Suprapubic skin (tissue), 3 donors: ENCODE data around the gene AHI1.

Experiments used
- EP300 ChIP-seq: sonication (generic); formaldehyde crosslinking; IDR thresholded peaks from one replicate; pipeline ENCODE4 v1.6.1; 2017; ENCODE audit warnings: antibody characterized with exemption
- POLR2A ChIP-seq, 2 donors: fragments of 450-650 bp; IDR thresholded peaks; one replicate each; pipeline ENCODE4 v1.6.1; 2017; ENCODE audit warnings: antibody characterized with exemption in 2 of 2, mild to moderate bottlenecking in 2 of 2, moderate library complexity in 2 of 2
- TF ChIP-seq, protein P1 (sequence below), 2 donors: fragments of 200-600 bp in 1 of 2; fragments of 450-650 bp in 1 of 2; sonication (generic) in 1 of 2; IDR thresholded peaks; one replicate each; pipeline ENCODE4 v1.5.1; 2016 to 2019; ENCODE audit warnings: antibody characterized with exemption in 2 of 2, mild to moderate bottlenecking in 1 of 2, moderate library complexity in 1 of 2

DNA sequence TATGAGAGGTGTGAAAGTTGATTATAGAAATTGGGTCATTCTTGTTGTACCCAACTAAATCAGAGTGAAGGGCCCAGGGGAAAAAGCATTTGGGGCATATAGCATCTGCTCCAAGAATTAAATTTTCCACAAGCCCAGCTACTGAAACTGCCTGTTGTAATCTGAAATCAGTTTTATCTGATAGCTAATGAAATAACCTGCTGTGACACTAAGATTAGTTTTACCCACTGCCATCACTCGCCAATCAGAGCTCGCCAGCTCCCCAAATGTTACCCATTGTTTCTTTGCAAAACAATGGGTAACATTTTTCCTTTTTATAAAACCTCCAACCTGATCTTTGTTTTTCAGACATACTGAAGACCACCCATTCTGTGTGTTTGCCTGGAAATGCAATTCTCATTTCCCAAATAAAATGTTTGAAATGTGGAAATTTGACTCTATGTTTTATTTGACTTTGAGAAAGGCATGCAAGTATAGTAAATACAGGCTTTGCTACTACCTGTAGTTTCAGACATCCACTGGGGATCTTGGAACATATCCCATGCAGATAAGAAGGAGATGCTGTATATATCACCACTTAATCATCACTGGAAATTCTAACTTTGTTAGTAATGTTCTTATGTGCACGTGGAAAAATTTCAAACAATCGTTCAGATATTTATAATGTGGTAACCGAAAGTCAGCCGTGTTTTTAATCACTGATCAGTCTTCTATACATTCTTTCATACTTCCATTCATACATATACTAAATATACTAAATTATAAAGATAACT is 6.3 kb upstream of the AHI1 start:
- no peak for TF ChIP-seq POLR2A (IDR thresholded peaks at IDR 0.05)
- TF ChIP-seq, protein P1, sequence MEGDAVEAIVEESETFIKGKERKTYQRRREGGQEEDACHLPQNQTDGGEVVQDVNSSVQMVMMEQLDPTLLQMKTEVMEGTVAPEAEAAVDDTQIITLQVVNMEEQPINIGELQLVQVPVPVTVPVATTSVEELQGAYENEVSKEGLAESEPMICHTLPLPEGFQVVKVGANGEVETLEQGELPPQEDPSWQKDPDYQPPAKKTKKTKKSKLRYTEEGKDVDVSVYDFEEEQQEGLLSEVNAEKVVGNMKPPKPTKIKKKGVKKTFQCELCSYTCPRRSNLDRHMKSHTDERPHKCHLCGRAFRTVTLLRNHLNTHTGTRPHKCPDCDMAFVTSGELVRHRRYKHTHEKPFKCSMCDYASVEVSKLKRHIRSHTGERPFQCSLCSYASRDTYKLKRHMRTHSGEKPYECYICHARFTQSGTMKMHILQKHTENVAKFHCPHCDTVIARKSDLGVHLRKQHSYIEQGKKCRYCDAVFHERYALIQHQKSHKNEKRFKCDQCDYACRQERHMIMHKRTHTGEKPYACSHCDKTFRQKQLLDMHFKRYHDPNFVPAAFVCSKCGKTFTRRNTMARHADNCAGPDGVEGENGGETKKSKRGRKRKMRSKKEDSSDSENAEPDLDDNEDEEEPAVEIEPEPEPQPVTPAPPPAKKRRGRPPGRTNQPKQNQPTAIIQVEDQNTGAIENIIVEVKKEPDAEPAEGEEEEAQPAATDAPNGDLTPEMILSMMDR (IDR thresholded peaks at IDR 0.05) = no peak
- TF ChIP-seq EP300 = no peak
